ENCODE measurements around the gene CEP170.
"Not testable (repeated sequence)": the region's sequence is repeated elsewhere in the genome, so short reads cannot be mapped to it uniquely, and the experiment has no call there.

The CEP170 gene

DNA sequence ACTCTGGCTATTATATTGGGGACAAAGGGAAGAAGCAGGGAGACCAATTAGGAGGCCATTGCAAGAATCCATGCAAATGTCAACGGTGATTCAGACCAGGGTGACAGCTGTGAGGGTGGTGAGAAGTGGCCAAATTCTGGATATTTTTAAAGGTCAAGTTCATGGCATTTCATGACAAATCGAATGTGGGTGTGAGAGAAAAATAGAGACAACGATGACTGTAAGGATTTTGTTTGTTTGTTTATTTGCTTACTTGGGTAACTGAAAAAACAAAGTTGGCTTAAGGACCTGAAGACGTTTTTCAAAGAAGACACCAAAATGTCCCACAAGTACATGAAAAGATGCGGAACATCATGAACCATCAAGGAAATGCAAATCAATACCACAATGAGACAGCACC is 150.6 kb downstream of the CEP170 start:
- H3K4me1 ChIP-seq (ENCODE audit: insufficient read depth, poor library complexity, severe bottlenecking); H3K36me3 ChIP-seq (ENCODE audit: low read depth); H3K27ac ChIP-seq (ENCODE audit: poor library complexity, severe bottlenecking); H3K9me3 ChIP-seq (ENCODE audit: severe bottlenecking); H3K4me3 ChIP-seq (ENCODE audit: severe bottlenecking); DNase-seq (ENCODE audit: low spot score); ATAC-seq (ENCODE audit: low read depth); H3K27me3 ChIP-seq (ENCODE audit: insufficient read depth, poor library complexity, severe bottlenecking): not testable (repeated sequence)

DNA sequence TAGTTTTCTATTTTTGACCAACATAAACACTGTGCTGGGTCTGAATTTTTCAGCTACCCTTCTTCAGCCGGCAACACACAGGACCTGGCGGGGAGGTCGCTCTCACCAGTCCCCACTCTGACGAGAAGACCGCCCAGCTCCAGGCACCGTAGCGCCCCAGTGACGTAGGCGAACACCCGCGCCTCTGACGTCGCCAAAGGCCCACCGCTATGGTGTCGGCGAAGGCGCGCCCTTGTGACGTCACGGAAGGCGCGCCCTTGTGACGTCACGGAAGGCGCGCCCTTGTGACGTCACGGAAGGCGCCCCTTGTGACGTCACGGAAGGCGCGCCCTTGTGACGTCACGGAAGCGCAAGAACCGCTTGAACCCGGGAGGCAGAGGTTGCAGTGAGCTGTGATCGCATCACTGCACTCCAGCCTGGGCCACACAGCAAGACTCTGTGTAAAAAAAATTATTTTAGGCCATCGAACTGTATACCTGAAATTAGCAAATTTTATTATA is 153.5 kb downstream of the CEP170 start:
- H3K4me1 ChIP-seq (ENCODE audit: insufficient read depth, poor library complexity, severe bottlenecking); H3K36me3 ChIP-seq (ENCODE audit: low read depth); H3K27me3 ChIP-seq (ENCODE audit: insufficient read depth, poor library complexity, severe bottlenecking); H3K27ac ChIP-seq (ENCODE audit: poor library complexity, severe bottlenecking); H3K9me3 ChIP-seq (ENCODE audit: severe bottlenecking): not testable (repeated sequence)
- ATAC-seq (ENCODE audit: low read depth) (peak; percentile 61; the same call in 2 of the 3 replicates), DNase-seq (ENCODE audit: low spot score) (peak; percentile 70)
- H3K4me3 ChIP-seq (ENCODE audit: severe bottlenecking): peak overlapping the region; percentile 44

DNA sequence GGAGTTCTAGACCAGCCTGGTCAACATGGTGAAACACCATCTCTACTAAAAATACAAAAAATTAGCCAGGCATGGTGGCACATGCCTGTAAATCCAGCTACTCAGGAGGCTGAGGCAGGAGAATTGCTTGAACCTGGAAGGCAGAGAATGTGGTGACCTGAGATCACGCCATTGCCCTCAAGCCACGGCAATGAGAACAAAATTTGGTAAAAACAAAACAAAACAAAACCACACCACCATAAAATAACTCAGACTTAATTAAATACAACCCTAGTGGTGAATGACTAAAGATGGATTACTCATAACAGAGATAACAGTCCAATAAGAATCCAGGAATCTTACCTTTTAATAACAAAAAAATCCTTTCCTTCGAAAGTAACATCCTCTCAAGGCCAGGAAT is 167.7 kb downstream of the CEP170 start:
- not testable (repeated sequence) for H3K36me3 ChIP-seq (ENCODE audit: low read depth); H3K27ac ChIP-seq (ENCODE audit: poor library complexity, severe bottlenecking); H3K27me3 ChIP-seq (ENCODE audit: insufficient read depth, poor library complexity, severe bottlenecking); H3K4me3 ChIP-seq (ENCODE audit: severe bottlenecking); H3K4me1 ChIP-seq (ENCODE audit: insufficient read depth, poor library complexity, severe bottlenecking); H3K9me3 ChIP-seq (ENCODE audit: severe bottlenecking); ATAC-seq (ENCODE audit: low read depth); DNase-seq (ENCODE audit: low spot score)
